Liver (tissue), 2 donors: ENCODE data around the gene FGFBP1.

ENCODE experiments used
- CTCF ChIP-seq: fragments of 150-350 bp; IDR thresholded peaks from 2 replicates; pipeline ENCODE4 v1.5.1; 2017; ENCODE audit warnings: improper control_type of control experiment, low read depth, low read length; ENCODE audit not compliant: missing input control
- REST ChIP-seq: IDR thresholded peaks from 2 replicates; pipeline ENCODE4 v1.6.1; 2016; ENCODE audit warnings: antibody characterized with exemption, mild to moderate bottlenecking
- donor health status: healthy.

- TF ChIP-seq CTCF (no peak), REST (no peak)
Measured at GRCh38 chr4:15891312-15891711, 47.2 kb downstream of the FGFBP1 start.
